ENCODE data around the gene MAP3K1.

The MAP3K1 gene

GRCh38 chr5:56837381-56837780 is 22.0 kb downstream of the MAP3K1 start:
- TF ChIP-seq REST (IDR thresholded peaks at IDR 0.05; ENCODE audit: insufficient read depth in 1 of 2, low read depth in 2 of 2, low read length in 2 of 2) (no peak), TAF1 (IDR thresholded peaks at IDR 0.05; ENCODE audit: borderline replicate concordance, insufficient read depth, low read length) (no peak), FOXP2 (optimal IDR thresholded peaks at IDR 0.05; ENCODE audit: borderline replicate concordance, extremely low read depth, extremely low read length, insufficient read depth) (no peak), POLR2AphosphoS5 (IDR thresholded peaks at IDR 0.05; ENCODE audit: low read depth, low read length) (no peak), SIN3A (IDR thresholded peaks at IDR 0.05; ENCODE audit: borderline replicate concordance, insufficient read depth, low read length) (no peak)

GRCh38 chr5:56837956-56838355 is 22.6 kb downstream of the MAP3K1 start:
- TF ChIP-seq POLR2AphosphoS5 (IDR thresholded peaks at IDR 0.05; ENCODE audit: low read depth, low read length) (no peak), FOXP2 (optimal IDR thresholded peaks at IDR 0.05; ENCODE audit: borderline replicate concordance, extremely low read depth, extremely low read length, insufficient read depth) (no peak), REST (IDR thresholded peaks at IDR 0.05; ENCODE audit: insufficient read depth in 1 of 2, low read depth in 2 of 2, low read length in 2 of 2) (no peak), SIN3A (IDR thresholded peaks at IDR 0.05; ENCODE audit: borderline replicate concordance, insufficient read depth, low read length) (no peak), TAF1 (IDR thresholded peaks at IDR 0.05; ENCODE audit: borderline replicate concordance, insufficient read depth, low read length) (no peak)

GRCh38 chr5:56838409-56839039 is 23.2 kb downstream of the MAP3K1 start:
- no peak for TF ChIP-seq FOXP2 (optimal IDR thresholded peaks at IDR 0.05; ENCODE audit: borderline replicate concordance, extremely low read depth, extremely low read length, insufficient read depth)
- no peak for TF ChIP-seq POLR2AphosphoS5 (IDR thresholded peaks at IDR 0.05; ENCODE audit: low read depth, low read length)
- TF ChIP-seq TAF1 (IDR thresholded peaks at IDR 0.05; ENCODE audit: borderline replicate concordance, insufficient read depth, low read length): no peak
- no peak for TF ChIP-seq SIN3A (IDR thresholded peaks at IDR 0.05; ENCODE audit: borderline replicate concordance, insufficient read depth, low read length)
- no peak for TF ChIP-seq REST (IDR thresholded peaks at IDR 0.05; ENCODE audit: insufficient read depth in 1 of 2, low read depth in 2 of 2, low read length in 2 of 2)

- TF ChIP-seq FOXP2 (optimal IDR thresholded peaks at IDR 0.05; ENCODE audit: borderline replicate concordance, extremely low read depth, extremely low read length, insufficient read depth) (no peak), TAF1 (IDR thresholded peaks at IDR 0.05; ENCODE audit: borderline replicate concordance, insufficient read depth, low read length) (no peak), POLR2AphosphoS5 (IDR thresholded peaks at IDR 0.05; ENCODE audit: low read depth, low read length) (no peak), REST (IDR thresholded peaks at IDR 0.05; ENCODE audit: insufficient read depth in 1 of 2, low read depth in 2 of 2, low read length in 2 of 2) (no peak), SIN3A (IDR thresholded peaks at IDR 0.05; ENCODE audit: borderline replicate concordance, insufficient read depth, low read length) (no peak)
These were observed 23.7 kb downstream of the MAP3K1 start for GRCh38 chr5:56839062-56839461.

Data from PFSK-1 (cell line).